Measurements from ENCODE around the gene CNBD2.

The CNBD2 gene

DNA sequence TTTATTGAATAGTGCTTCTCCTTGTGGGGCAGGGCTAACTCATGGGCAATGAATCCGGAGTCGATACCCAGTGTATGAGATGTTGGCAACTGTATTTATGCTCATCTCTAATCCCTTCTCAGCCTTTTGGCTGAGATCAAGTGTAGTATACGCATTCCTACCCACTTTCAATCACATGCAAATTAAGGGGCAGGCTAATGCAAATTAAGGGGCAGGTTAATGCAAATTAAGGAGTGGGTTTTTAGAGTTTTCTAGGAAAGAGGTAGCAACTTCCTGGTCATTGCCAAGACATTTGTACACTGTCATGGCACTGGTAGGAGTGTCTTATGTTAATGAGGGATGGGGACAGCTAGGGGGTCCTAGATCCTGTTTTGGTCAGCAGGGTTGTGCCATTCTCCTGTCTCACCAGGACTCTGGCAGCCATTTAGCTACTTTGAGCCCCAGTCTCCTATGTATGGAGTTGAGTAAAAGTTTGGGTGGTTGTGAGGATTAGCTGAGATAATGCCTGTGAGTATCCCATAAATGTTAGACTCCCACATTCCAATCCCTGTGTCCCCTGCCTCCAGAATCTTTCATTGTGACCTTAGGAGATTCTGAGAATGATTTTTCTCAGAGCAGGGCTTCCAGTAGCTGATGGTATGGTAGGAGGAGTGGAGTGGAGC, at the start of gene CNBD2:
CNBD2 (plus strand) TSS at position 612 of the 662 bp plus-strand sequence. CDS start 173 bp downstream, outside the sequence.
- no peak for ATAC-seq
- TF ChIP-seq ZNF8 (CRISPR knock-in tag; IDR thresholded peaks at IDR 0.05): no peak
- TF ChIP-seq ZNF70 (CRISPR knock-in tag; IDR thresholded peaks at IDR 0.05): no peak
- TF ChIP-seq CSRNP3 (CRISPR knock-in tag; IDR thresholded peaks at IDR 0.05): no peak
- TF ChIP-seq ARNTL (CRISPR knock-in tag; IDR thresholded peaks at IDR 0.05; ENCODE audit: borderline replicate concordance, low read depth): no peak
- TF ChIP-seq POU6F1 (CRISPR knock-in tag; IDR thresholded peaks at IDR 0.05; ENCODE audit: borderline replicate concordance, low read depth): no peak
- no peak for TF ChIP-seq ESRRG (CRISPR knock-in tag; IDR thresholded peaks at IDR 0.05)
- TF ChIP-seq ZFP30 (CRISPR knock-in tag; IDR thresholded peaks at IDR 0.05): no peak
- TF ChIP-seq GLIS3 (CRISPR knock-in tag; IDR thresholded peaks at IDR 0.05): no peak
- no peak for TF ChIP-seq SNAI2 (CRISPR knock-in tag; IDR thresholded peaks at IDR 0.05)
- TF ChIP-seq PPARA (CRISPR knock-in tag; IDR thresholded peaks at IDR 0.05; ENCODE audit: borderline replicate concordance): no peak
- no peak for TF ChIP-seq ZFP3 (CRISPR knock-in tag; IDR thresholded peaks at IDR 0.05)

DNA sequence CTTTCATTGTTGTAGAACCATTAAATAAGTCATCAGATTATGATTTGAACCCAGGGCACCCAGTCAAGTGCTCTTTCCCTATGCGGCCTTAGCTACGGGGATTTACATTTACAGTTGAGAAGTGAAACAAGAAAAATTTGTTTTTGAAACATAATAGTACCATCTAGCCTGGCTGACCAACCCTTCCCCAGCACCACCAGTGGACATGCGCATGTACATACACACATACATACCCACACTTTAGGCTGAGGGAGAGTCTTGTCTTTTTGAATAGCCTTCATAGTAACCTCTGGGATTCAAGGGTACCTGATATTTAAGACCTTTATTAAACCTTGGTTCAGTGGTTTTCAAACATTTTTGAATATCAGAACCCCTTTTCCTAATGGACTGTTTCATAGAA, 47.9 kb upstream of the CNBD2 start:
- ATAC-seq: no peak
- TF ChIP-seq SNAI2 (CRISPR knock-in tag; IDR thresholded peaks at IDR 0.05): no peak
- TF ChIP-seq ZFP3 (CRISPR knock-in tag; IDR thresholded peaks at IDR 0.05): no peak
- no peak for TF ChIP-seq GLIS3 (CRISPR knock-in tag; IDR thresholded peaks at IDR 0.05)
- no peak for TF ChIP-seq PATZ1 (CRISPR knock-in tag; IDR thresholded peaks at IDR 0.05; ENCODE audit: borderline replicate concordance)
- TF ChIP-seq PPARA (CRISPR knock-in tag; IDR thresholded peaks at IDR 0.05; ENCODE audit: borderline replicate concordance): no peak
- TF ChIP-seq BACH2 (CRISPR knock-in tag; IDR thresholded peaks at IDR 0.05; ENCODE audit: borderline replicate concordance): no peak
- no peak for TF ChIP-seq ARNTL (CRISPR knock-in tag; IDR thresholded peaks at IDR 0.05; ENCODE audit: borderline replicate concordance, low read depth)
- TF ChIP-seq CREB5 (CRISPR knock-in tag; IDR thresholded peaks at IDR 0.05; ENCODE audit: low read depth): no peak
- no peak for TF ChIP-seq ISL1 (CRISPR knock-in tag; IDR thresholded peaks at IDR 0.05)
- TF ChIP-seq CSDC2 (CRISPR knock-in tag; IDR thresholded peaks at IDR 0.05): no peak
- no peak for TF ChIP-seq TOX (CRISPR knock-in tag; IDR thresholded peaks at IDR 0.05; ENCODE audit: borderline replicate concordance)
- TF ChIP-seq ESRRG (CRISPR knock-in tag; IDR thresholded peaks at IDR 0.05): no peak
- TF ChIP-seq POU6F1 (CRISPR knock-in tag; IDR thresholded peaks at IDR 0.05; ENCODE audit: borderline replicate concordance, low read depth): no peak
- no peak for TF ChIP-seq ZNF70 (CRISPR knock-in tag; IDR thresholded peaks at IDR 0.05)
- no peak for TF ChIP-seq ZNF8 (CRISPR knock-in tag; IDR thresholded peaks at IDR 0.05)
- TF ChIP-seq, protein P1, sequence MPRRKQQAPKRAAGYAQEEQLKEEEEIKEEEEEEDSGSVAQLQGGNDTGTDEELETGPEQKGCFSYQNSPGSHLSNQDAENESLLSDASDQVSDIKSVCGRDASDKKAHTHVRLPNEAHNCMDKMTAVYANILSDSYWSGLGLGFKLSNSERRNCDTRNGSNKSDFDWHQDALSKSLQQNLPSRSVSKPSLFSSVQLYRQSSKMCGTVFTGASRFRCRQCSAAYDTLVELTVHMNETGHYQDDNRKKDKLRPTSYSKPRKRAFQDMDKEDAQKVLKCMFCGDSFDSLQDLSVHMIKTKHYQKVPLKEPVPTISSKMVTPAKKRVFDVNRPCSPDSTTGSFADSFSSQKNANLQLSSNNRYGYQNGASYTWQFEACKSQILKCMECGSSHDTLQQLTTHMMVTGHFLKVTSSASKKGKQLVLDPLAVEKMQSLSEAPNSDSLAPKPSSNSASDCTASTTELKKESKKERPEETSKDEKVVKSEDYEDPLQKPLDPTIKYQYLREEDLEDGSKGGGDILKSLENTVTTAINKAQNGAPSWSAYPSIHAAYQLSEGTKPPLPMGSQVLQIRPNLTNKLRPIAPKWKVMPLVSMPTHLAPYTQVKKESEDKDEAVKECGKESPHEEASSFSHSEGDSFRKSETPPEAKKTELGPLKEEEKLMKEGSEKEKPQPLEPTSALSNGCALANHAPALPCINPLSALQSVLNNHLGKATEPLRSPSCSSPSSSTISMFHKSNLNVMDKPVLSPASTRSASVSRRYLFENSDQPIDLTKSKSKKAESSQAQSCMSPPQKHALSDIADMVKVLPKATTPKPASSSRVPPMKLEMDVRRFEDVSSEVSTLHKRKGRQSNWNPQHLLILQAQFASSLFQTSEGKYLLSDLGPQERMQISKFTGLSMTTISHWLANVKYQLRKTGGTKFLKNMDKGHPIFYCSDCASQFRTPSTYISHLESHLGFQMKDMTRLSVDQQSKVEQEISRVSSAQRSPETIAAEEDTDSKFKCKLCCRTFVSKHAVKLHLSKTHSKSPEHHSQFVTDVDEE (CRISPR knock-in tag; IDR thresholded peaks at IDR 0.05): no peak
- no peak for TF ChIP-seq OSR1 (CRISPR knock-in tag; IDR thresholded peaks at IDR 0.05)
- no peak for TF ChIP-seq ZC3H10 (CRISPR knock-in tag; IDR thresholded peaks at IDR 0.05)

All from SK-N-SH treated with all-trans-retinoic acid at 6 μM for 48 hours (cell line).